Hepatocyte (in vitro differentiated cells): ENCODE results near the gene IDE. TPM values are rescaled to one million over a fixed set of nuclear protein-coding genes. Genes with fewer than 3 reads are reported as not detected.
"Not testable (repeated sequence)": the region's sequence is repeated elsewhere in the genome, so short reads cannot be mapped to it uniquely, and the experiment has no call there.

ENCODE experiments used
- DNase-seq: peaks from one replicate; pipeline ENCODE4 v3.0.0-alpha.2; 2016; ENCODE audit warnings: low spot score
- H2AFZ ChIP-seq: fragments of 200-600 bp; sonication (generic); 2 replicates; pipeline ENCODE4 v1.6.0; 2016; ENCODE audit warnings: antibody characterized with exemption, mild to moderate bottlenecking
- H3K27ac ChIP-seq: fragments of 200-600 bp; sonication (generic); 2 replicates; pipeline ENCODE4 v1.5.1; 2016; ENCODE audit warnings: mild to moderate bottlenecking
- H3K27me3 ChIP-seq: fragments of 200-600 bp; sonication (generic); 2 replicates; pipeline ENCODE4 v1.6.1; 2016
- H3K36me3 ChIP-seq: fragments of 200-600 bp; sonication (generic); replicated peaks from 2 replicates; pipeline ENCODE4 v1.5.1; 2016; ENCODE audit warnings: low read depth; ENCODE audit not compliant: insufficient read depth
- H3K4me1 ChIP-seq: fragments of 200-600 bp; sonication (generic); 2 replicates; pipeline ENCODE4 v1.5.1; 2016; ENCODE audit warnings: mild to moderate bottlenecking, moderate library complexity; ENCODE audit not compliant: insufficient read depth
- H3K4me2 ChIP-seq: fragments of 200-600 bp; sonication (generic); 2 replicates; pipeline ENCODE4 v1.6.0; 2016
- H3K4me3 ChIP-seq: fragments of 200-600 bp; sonication (generic); 2 replicates; pipeline ENCODE4 v1.5.1; 2016; ENCODE audit warnings: mild to moderate bottlenecking
- H3K79me2 ChIP-seq: fragments of 200-600 bp; sonication (generic); 2 replicates; pipeline ENCODE4 v1.6.0; 2017; ENCODE audit warnings: mild to moderate bottlenecking
- H3K9me2 ChIP-seq: fragments of 200-600 bp; sonication (generic); replicated peaks from 2 replicates; pipeline ENCODE4 v1.6.0; 2017; ENCODE audit warnings: mild to moderate bottlenecking; ENCODE audit not compliant: insufficient read depth
- H3K9me3 ChIP-seq: fragments of 200-600 bp; sonication (generic); 2 replicates; pipeline ENCODE4 v1.5.1; 2016; ENCODE audit warnings: low read depth, mild to moderate bottlenecking
- H4K20me1 ChIP-seq: fragments of 200-600 bp; sonication (generic); 2 replicates; pipeline ENCODE4 v1.6.0; 2016; ENCODE audit warnings: mild to moderate bottlenecking; ENCODE audit not compliant: insufficient read depth, poor library complexity, severe bottlenecking
- CTCF ChIP-seq: fragments of 200-600 bp; sonication (generic); IDR thresholded peaks from 2 replicates; pipeline ENCODE4 v1.5.1; 2016; ENCODE audit warnings: antibody characterized with exemption, mild to moderate bottlenecking; ENCODE audit not compliant: poor library complexity
- EZH2 ChIP-seq: fragments of 200-600 bp; sonication (generic); IDR thresholded peaks from 2 replicates; pipeline ENCODE4 v1.6.1; 2016; ENCODE audit warnings: antibody characterized with exemption, mild to moderate bottlenecking, borderline replicate concordance
- EZH2phosphoT487 ChIP-seq: fragments of 200-600 bp; sonication (generic); IDR thresholded peaks from one replicate; pipeline ENCODE4 v1.6.1; 2018; ENCODE audit warnings: antibody characterized with exemption, mild to moderate bottlenecking, low read depth, moderate library complexity; ENCODE audit not compliant: unreplicated experiment, severe bottlenecking
- WGBS: methylation state at CpG from one replicate; pipeline ENCODE4 v1.1.6; 2016; ENCODE audit warnings: low lambda C conversion rate; ENCODE audit errors: missing lambda C conversion rate; 5-methylcytosine and 5-hydroxymethylcytosine counted together
- polyA plus RNA-seq: library from polyadenylated mRNA; unstranded; fragments of >200 nt; fragmentation: Nextera tagmentation; extraction: Ambion mirVana; gene quantifications from 2 replicates; pipeline ENCODE4 v1.2.1, GENCODE V29; 2016
- total RNA-seq: library from RNA; depleted of rRNA; stranded (reverse); fragments of >200 nt; gene quantifications from 2 replicates; pipeline ENCODE4 v1.2.3, GENCODE V29; 2014

The IDE gene
- total and polyA plus RNA-seq, 2 experiments from 2014 or later, result 16.6 to 39.7 TPM

GRCh38 chr10:92573091-92573797 is 649 bp downstream of the IDE start:
- Histone ChIP-seq H2AFZ (peak overlapping the region; percentile 99), H3K79me2 (peaks cover 53% of the 10 kb centered on the region)

GRCh38 chr10:92572362-92573090 is 1.4 kb downstream of the IDE start:
- H4K20me1 ChIP-seq, result peaks cover 4% of the 10 kb centered on the region
- peak overlapping the region; percentile 89 for H3K4me2 ChIP-seq
- 45% methylated on average over 8 of the region's 8 CpGs for WGBS
- H3K4me3 ChIP-seq, result peak overlapping the region; percentile 94
- peaks cover 8% of the 10 kb centered on the region for H3K4me1 ChIP-seq
- TF ChIP-seq EZH2, result no peak
- TF ChIP-seq CTCF, result no peak
- no peak for TF ChIP-seq EZH2phosphoT487
- no peaks in the 10 kb centered on the region for H3K9me2 ChIP-seq
- no peaks in the 10 kb centered on the region for H3K27me3 ChIP-seq
- peaks cover 59% of the 10 kb centered on the region for H3K79me2 ChIP-seq
- no peaks in the 10 kb centered on the region for H3K9me3 ChIP-seq
- H3K36me3 ChIP-seq, result no peaks in the 10 kb centered on the region
- H2AFZ ChIP-seq, result peak overlapping the region; percentile 99
- peak; percentile 10 for DNase-seq
- peak overlapping the region; percentile 97 for H3K27ac ChIP-seq

More at GRCh38 chr10:92573091-92573797, 649 bp downstream of the IDE start:
- peak overlapping the region; percentile 97 for H3K27ac ChIP-seq
- no peaks in the 10 kb centered on the region for H3K9me3 ChIP-seq
- under 1% methylated on average over 47 of the region's 56 CpGs for WGBS
- H3K4me2 ChIP-seq, result peak overlapping the region; percentile 89
- DNase-seq, result peak; percentile 58
- TF ChIP-seq EZH2phosphoT487 (no peak), CTCF (no peak), EZH2 (no peak)
- H3K4me1 ChIP-seq, result peaks cover 8% of the 10 kb centered on the region
- peaks cover 4% of the 10 kb centered on the region for H4K20me1 ChIP-seq
- H3K4me3 ChIP-seq, result peak overlapping the region; percentile 94
- H3K36me3 ChIP-seq, result no peaks in the 10 kb centered on the region
- H3K27me3 ChIP-seq, result no peaks in the 10 kb centered on the region
- H3K9me2 ChIP-seq, result no peaks in the 10 kb centered on the region

- Histone ChIP-seq H3K9me2 (no peaks in the 10 kb centered on the region), H3K27ac (no peak overlapping the region), H3K27me3 (no peaks in the 10 kb centered on the region), H2AFZ (no peak overlapping the region), H3K9me3 (no peaks in the 10 kb centered on the region), H3K4me3 (no peak overlapping the region), H4K20me1 (peaks cover 4% of the 10 kb centered on the region), H3K4me1 (peaks cover 8% of the 10 kb centered on the region), H3K4me2 (peak overlapping the region; percentile 89), H3K79me2 (peaks cover 68% of the 10 kb centered on the region), H3K36me3 (no peaks in the 10 kb centered on the region)
- DNase-seq, result no peak
- TF ChIP-seq EZH2 (no peak), CTCF (no peak), EZH2phosphoT487 (no peak)
- whole genome bisulfite sequencing, result 25% methylated on average over 2 of the region's 2 CpGs
These were observed 2.2 kb downstream of the IDE start for GRCh38 chr10:92571649-92572048.

- not testable (repeated sequence) for H3K36me3 ChIP-seq
These were observed 4.2 kb downstream of the IDE start for GRCh38 chr10:92569663-92570062.

More at GRCh38 chr10:92569663-92570062, 4.2 kb downstream of the IDE start:
- DNase-seq, H3K27ac ChIP-seq, H3K9me3 ChIP-seq, H4K20me1 ChIP-seq, H3K4me1 ChIP-seq, H2AFZ ChIP-seq, H3K27me3 ChIP-seq, H3K9me2 ChIP-seq, H3K4me2 ChIP-seq, H3K4me3 ChIP-seq: not testable (repeated sequence)
- WGBS, result 95% methylated on average over 5 of the region's 5 CpGs
- H3K79me2 ChIP-seq, result peaks cover 87% of the 10 kb centered on the region
